Cerebellar nuclear complex (tissue), 1 donor: ENCODE results near the gene METTL1.
"Not testable (repeated sequence)": the region's sequence is repeated elsewhere in the genome, so short reads cannot be mapped to it uniquely, and the experiment has no call there.

Source experiments
- DNase-seq, 2 experiments: peaks; one replicate each; lab custom pipeline; 2025; lab: John Stamatoyannopoulos, UW

The METTL1 gene

GRCh38 chr12:57771873-57772428 is at the start of gene METTL1:
TSS of gene METTL1 (minus strand) at chr12:57772105. CDS start at chr12:57772083, 22 bp downstream.
- DNase-seq = peak; percentile 26 to 87

GRCh38 chr12:57821015-57821414 is 49.1 kb upstream of the METTL1 start:
- DNase-seq = not testable (repeated sequence)

DNA sequence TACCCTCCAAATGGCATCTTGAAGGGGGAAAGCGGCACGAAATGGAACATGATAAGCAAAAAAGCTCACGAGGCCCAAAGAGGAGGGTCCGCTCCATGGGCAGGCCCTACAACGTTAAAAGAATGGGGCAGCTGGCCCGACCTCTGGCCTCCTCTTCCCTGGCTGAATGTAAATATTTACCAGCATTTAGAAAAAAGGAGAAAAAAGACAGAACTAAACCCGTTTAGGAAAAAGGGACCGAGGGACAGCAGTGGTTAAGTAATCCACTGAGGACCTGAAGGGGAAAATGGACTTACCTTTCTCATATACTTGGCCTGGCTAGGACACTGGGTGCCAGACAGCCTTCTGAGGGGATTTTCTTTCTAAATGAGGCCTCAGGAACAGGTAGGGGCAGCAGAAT is 48.2 kb upstream of the METTL1 start:
- not testable (repeated sequence) for DNase-seq

GRCh38 chr12:57817990-57818331 is 46.1 kb upstream of the METTL1 start:
- not testable (repeated sequence) for DNase-seq

- DNase-seq = no peak
These were observed 45.5 kb upstream of the METTL1 start for GRCh38 chr12:57817261-57817989.

GRCh38 chr12:57816855-57817151 is 44.9 kb upstream of the METTL1 start:
- no peak for DNase-seq

DNA sequence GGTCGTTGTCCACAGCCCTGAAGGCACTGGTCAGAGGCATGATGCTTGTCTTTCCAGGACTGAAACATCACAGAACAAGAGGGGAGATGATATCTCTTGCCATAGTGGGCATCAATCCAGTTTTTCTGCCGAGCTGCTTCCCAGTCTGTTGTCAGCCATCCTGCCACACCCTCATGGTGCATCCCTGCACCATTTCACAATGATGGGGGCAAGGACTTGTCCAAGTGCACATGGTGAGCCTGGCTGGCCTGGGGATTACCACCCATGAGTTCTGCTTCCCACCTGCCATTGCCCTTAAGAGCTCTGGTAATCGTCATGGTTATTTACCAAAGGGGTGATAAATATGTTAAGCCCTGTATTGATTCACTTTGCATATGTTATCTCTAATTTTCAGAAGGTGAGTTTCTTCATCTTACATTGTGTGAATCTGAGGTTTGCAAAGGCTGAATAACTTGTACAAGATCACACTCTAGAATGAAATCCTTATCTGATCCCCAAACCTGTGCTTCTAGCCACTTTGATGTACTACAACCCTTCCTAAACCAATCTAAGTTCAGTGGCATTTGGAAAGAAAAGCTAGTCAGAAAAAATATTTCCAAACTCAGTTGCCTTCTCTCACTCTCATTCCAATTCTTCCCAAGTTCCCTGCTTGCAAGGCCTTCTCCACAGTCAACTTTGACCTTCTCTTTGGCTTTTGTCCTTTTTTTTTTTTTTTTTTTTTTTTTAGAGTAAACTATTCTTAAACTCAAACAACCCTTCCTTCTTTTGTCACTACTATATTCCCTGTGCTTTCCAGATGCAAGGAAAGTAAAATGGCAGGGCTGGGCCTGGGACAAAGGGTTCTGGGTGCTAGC is 44.3 kb upstream of the METTL1 start:
- no peak for DNase-seq

DNA sequence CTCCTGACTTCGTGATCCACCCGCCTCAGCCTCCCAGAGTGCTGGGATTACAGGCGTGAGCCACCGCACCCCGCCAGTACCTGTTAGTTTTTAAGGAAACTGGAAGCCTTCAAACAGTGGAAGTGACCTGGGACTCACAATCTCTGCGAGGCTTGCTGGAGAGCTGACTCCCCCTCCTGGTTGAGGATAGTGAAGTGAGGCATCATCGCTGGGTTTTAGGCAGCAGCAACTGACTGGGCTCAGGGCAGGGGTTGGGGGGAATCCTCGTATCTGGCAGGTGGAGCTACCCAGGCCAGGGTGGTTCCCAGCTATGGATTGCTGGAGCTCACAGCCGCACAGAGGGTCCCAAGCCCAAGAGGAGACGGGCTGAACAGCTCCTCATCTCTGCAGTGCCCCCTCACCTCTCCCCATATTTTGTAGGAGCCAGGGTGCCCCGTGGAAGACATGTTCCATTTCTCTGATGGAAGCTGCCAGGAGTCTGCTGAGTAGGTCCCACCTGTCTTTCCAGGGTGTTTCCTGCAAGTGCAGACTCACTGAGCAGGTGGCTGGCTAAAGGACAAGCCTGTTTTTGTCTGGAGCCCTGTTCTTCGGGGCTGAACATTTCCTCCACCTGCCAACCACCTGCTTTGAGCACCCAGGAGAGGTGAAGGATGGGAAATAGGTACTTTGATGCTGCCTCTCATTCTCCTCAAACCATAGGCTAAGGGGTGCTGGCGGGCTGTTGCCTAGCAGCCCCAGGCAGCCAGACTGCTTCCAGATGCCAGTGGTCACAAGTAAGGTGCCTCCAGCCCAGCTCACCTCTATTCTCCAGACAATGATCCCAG is 43.5 kb upstream of the METTL1 start:
- no peak for DNase-seq

GRCh38 chr12:57813971-57814772 is 42.3 kb upstream of the METTL1 start:
- no peak for DNase-seq

DNA sequence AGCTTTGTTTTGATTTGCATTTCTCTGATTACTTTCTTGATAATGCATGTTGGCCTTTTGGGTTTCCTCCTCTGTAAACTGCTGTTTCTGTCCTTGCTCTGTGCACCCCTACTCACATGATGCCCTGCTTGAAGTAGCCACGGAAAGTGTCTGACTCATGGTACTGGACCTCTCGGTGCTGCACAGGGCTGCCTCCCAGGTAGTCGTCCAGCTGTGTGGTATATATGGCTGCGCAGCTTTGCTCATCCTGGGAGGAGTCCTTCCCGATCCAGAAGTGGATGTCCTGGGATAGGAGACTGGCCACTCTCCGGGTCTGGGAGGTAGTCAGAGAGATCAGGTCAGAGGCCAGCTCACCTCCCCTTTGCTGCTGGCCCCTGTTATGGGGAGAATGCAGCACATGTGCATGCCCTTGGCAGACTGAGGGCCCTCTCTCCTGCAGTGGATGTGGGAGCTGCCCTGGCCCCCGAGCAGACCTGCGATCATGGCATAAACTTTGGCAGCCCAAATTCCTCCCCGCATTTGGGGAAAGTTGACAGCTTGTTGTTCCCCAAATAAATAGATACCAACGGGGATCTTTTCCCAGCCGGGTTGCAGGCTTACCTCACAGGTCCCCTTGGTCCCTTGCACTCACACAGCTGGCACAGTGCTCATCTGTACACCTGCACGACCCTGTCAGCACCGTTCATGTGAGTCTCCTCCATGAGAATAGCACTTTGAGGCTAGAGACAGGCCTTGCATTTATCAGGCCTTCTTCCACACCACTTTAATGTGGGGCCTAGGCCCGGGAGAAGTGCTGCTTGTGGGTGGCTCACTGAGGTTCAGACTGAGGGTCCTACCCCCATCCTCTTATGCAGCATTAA is 41.4 kb upstream of the METTL1 start:
- no peak for DNase-seq

- DNase-seq = no peak
These were observed 39.3 kb upstream of the METTL1 start for GRCh38 chr12:57811028-57811755.

- no peak for DNase-seq
These were observed 38.5 kb upstream of the METTL1 start for GRCh38 chr12:57810450-57810849.

GRCh38 chr12:57809425-57809824 is 37.5 kb upstream of the METTL1 start:
- DNase-seq = no peak

DNA sequence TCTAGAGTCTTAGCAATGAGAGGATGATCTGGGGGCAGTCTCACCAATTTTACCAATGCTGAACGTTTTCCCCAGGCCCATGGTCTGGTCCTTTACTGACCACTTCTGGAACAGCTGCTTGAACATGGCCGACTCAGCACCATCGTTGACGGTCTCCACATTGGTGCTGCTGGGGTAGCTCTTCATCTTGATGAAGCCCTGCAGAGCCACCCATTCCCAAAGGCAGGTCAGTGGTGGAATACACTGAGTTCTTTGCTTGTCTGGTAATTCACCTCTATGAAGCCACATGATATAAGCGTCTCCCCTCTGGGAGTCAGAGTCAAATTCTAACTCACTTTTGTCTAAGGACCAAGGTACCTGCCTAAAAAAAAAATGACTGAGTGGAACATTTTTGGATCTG is 36.4 kb upstream of the METTL1 start:
- no peak for DNase-seq

DNA sequence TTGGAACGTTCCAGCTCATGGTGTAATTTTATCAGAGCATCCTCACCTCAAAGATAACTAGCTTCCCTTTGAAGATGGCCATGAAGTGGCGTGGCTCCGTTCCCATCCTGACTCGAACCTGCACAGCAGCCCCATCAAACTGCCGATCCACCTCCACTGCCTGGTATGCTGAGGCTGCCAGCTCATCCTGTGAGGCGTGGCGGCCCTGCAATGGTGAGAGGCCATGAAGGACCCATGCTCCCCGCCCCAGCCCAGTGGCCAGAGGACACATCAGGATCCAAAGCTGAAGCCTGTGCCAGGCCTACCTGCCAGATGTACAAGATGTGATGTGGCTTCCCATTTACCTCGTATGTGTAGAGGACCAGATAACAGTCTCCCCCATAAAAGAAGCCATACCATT is 35.4 kb upstream of the METTL1 start:
- no peak for DNase-seq

DNA sequence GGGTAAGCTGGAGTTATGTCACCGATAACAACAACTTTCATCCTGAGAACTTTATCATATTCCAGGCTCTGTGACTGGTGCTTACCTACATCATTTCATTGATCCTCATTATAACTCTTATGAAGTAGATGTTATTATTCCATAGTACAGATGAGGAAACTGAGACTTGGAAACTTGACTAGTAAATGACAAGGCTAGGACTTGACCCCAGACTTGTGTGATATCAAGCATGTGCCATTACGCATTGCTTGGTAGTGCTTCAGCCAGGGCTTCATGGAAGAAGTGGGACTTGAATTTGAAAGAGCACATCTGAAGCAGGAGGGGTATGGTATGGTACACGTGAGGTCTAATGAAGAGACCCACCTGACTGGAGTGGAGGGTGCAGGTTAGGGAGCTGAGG is 34.8 kb upstream of the METTL1 start:
- DNase-seq = no peak

- no peak for DNase-seq
These were observed 31.5 kb upstream of the METTL1 start for GRCh38 chr12:57803319-57803893.

DNA sequence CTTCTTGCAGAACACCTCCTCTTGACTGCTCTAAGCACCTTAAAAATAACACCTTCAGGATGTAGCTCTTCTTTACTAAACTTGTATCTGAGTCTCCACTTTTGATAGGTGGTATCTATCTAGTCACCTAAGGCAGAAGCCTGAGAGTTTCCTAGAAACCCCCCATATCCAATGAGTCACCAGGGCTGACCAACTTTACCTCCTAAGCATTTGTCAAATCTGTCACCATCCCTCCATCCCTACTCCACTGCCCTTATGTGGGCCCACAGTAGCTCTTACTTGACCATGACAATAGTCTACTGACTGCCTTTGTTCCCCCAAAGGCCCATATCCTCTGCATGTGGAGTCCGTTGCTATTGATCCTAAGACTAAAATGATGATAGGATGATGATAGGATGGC is 30.7 kb upstream of the METTL1 start:
- DNase-seq = no peak

DNA sequence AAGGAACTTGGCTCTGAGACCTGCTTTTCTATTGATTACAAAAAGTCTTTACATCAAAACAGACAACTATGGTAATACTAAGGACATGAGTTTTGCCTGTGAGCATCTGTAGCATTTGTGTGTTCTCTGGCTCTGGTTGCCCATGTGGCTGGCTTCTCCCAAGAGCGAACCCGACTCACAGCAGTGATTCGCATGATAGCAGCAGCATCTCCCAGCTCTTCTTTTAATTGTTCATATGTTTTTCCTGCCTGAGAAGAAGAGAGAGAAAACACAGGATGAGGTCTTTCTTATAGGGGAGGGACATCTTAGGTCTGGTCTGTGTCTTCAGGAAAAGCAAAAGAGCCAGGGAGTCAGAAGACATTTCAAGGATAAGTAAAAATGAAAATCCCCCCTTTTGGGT is 29.1 kb upstream of the METTL1 start:
- no peak for DNase-seq

DNA sequence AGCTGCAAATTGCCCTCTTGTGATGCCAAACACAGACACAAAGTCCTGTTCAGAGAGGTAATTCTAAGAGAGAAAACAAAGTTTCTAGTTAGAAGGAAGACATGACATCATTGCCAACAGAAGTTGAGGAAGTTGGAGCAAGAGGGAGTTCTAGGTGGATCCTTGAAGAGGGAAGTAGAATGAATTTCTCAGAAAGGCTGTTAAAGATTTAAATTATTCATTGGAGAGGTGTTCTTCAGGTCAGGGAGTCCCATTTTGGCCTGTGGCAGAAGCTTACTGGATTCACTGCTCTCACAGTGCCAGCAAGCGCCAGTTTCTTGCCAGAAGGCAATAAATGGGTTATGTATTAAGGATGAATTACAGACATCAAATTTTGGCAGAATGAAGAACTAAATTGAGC is 26.0 kb upstream of the METTL1 start:
- no peak for DNase-seq
